Thoracic aorta (tissue), 2 donors: ENCODE results near the gene KIRREL2. TPM values are rescaled to one million over a fixed set of nuclear protein-coding genes. Genes with fewer than 3 reads are reported as not detected.
"Not testable (repeated sequence)": the region's sequence is repeated elsewhere in the genome, so short reads cannot be mapped to it uniquely, and the experiment has no call there.

Experiments
- ATAC-seq: fragments of 150-250 bp; one replicate; pipeline ENCODE4 v1.8.0; 2017; ENCODE audit warnings: low read depth; ENCODE audit not compliant: insufficient number of reproducible peaks, low FRiP score
- DNase-seq: peaks from one replicate; pipeline ENCODE4 v3.0.0-alpha.2; 2020; ENCODE audit warnings: low spot score
- H3K27ac ChIP-seq, 2 donors: fragments of 200-600 bp; sonication (generic); 1 replicate in 1 of 2; 2 replicates in 1 of 2; pipeline ENCODE4 v1.5.1; 2016; ENCODE audit warnings: mild to moderate bottlenecking in 2 of 2, moderate library complexity in 2 of 2
- H3K27me3 ChIP-seq: fragments of 200-600 bp; sonication (generic); replicated peaks from 2 replicates; pipeline ENCODE4 v1.6.0; 2016; ENCODE audit warnings: mild to moderate bottlenecking; ENCODE audit not compliant: insufficient read depth
- H3K36me3 ChIP-seq: fragments of 200-600 bp; sonication (generic); one replicate; pipeline ENCODE4 v1.5.1; 2016
- H3K4me1 ChIP-seq, 2 donors: fragments of 200-600 bp; sonication (generic); 1 replicate in 1 of 2; 2 replicates in 1 of 2; pipeline versions ENCODE4 v1.5.1 to v1.6.0; 2016; ENCODE audit warnings: low read depth in 2 of 2, mild to moderate bottlenecking in 1 of 2; ENCODE audit not compliant: control insufficient read depth in 1 of 2
- H3K4me3 ChIP-seq: fragments of 200-600 bp; sonication (generic); 2 replicates; pipeline ENCODE4 v1.5.1; 2016; ENCODE audit warnings: mild to moderate bottlenecking
- H3K9me3 ChIP-seq: fragments of 200-600 bp; sonication (generic); 2 replicates; pipeline ENCODE4 v1.5.1; 2016
- total RNA-seq, 2 donors: library from RNA; depleted of rRNA; stranded (reverse); fragments of >200 nt; gene quantifications; one replicate each; pipeline versions ENCODE4 v1.1.0 to v1.2.3, GENCODE V29; 2016
- TF ChIP-seq, protein P1 (sequence below): fragments of 200-600 bp; sonication (generic); IDR thresholded peaks from one replicate; pipeline ENCODE4 v1.5.1; 2019; ENCODE audit warnings: antibody characterized with exemption

KIRREL2 gene
- total RNA-seq, 2 donors from 2014 or later = 0.92 TPM; not detected in 1

DNA sequence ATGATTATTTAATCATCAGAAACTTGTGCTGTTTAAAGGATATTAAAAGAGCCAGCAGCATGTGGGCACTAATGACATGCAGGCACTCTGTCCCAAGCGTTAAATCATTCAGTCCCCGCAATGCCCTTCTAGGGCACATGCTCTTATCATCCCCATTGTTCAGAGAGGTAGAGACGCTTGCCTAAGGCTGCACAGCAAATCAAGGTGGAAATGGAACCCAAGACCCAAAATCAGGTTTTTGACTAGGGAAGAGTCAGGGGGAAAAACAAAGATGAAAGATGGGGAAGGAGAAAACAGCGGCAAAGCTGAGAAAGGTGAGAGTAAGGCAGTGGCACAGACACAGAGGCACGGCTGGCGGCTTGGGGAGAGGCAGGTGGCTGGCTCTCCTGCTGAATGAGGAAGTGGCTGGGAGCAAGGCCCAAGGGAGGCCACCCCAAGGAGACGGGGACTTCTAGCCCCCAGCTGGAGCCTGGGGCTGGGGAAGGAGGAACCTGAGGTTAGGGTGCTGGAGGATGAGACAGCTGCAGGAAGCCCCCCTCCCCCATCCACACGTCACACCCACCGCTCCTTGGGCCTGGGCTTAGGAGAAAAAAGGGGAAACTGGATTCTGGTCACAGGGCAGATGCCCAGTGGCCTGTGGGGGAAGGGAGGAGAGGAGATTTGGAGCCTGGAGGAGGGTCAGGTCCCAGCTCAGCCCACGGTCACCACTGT lies 52.4 kb downstream of the KIRREL2 start:
- ATAC-seq (no peak), DNase-seq (no peak)
- Histone ChIP-seq H3K9me3 (no peaks in the 10 kb centered on the region), H3K4me1 (peaks cover 0 to 3% of the 10 kb centered on the region in 2 donors), H3K27me3 (no peaks in the 10 kb centered on the region), H3K4me3 (peak overlapping the region; percentile 24), H3K27ac (peak overlapping the region; percentile 17 to 59), H3K36me3 (no peaks in the 10 kb centered on the region)
- TF ChIP-seq, protein P1, sequence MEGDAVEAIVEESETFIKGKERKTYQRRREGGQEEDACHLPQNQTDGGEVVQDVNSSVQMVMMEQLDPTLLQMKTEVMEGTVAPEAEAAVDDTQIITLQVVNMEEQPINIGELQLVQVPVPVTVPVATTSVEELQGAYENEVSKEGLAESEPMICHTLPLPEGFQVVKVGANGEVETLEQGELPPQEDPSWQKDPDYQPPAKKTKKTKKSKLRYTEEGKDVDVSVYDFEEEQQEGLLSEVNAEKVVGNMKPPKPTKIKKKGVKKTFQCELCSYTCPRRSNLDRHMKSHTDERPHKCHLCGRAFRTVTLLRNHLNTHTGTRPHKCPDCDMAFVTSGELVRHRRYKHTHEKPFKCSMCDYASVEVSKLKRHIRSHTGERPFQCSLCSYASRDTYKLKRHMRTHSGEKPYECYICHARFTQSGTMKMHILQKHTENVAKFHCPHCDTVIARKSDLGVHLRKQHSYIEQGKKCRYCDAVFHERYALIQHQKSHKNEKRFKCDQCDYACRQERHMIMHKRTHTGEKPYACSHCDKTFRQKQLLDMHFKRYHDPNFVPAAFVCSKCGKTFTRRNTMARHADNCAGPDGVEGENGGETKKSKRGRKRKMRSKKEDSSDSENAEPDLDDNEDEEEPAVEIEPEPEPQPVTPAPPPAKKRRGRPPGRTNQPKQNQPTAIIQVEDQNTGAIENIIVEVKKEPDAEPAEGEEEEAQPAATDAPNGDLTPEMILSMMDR = no peak

DNA sequence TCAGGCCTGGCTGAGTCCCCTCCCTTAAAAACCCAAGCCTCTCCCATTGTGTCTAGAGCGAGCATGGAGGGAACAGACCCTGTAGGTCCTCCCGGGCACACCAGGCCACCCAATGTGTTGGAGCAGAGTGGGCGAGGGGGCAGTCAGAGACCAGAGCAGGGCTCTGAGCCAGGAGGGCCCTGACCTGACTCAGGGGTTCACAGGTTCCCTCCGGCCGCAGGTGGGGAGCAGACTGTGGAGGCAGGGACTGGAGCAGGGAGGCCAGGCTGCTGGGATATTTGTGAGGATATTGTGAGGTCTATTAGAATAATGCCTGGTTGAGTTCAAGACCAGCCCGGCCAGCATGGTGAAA lies 52.9 kb downstream of the KIRREL2 start:
- Histone ChIP-seq H3K27ac (peak overlapping the region; percentile 17 to 31), H3K9me3 (no peaks in the 10 kb centered on the region), H3K4me3 (no peak overlapping the region), H3K4me1 (peaks cover 0 to 3% of the 10 kb centered on the region in 2 donors), H3K27me3 (no peaks in the 10 kb centered on the region), H3K36me3 (no peaks in the 10 kb centered on the region)
- ATAC-seq (no peak), DNase-seq (no peak)
- TF ChIP-seq, protein P1 = no peak

DNA sequence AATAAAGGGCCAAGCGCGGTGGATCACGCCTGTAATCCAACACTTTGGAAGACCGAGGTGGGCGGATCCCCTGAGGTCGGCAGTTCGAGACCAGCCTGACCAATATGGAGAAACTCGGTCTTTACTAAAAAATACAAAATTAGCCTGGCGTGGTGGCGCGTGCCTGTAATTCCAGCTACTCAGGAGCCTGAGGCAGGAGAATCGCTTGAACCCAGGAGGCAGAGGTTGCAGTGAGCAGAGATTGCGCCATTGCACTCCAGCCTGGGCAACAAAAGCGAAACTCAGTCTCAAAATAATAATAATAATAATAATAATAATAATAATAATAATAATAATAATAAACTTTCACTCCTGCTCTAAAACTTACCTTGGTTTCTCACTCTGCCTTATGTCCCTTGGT lies 53.6 kb downstream of the KIRREL2 start:
- not testable (repeated sequence) for H3K27me3 ChIP-seq, ATAC-seq, H3K36me3 ChIP-seq, H3K4me1 ChIP-seq, DNase-seq, H3K27ac ChIP-seq, H3K4me3 ChIP-seq, H3K9me3 ChIP-seq

DNA sequence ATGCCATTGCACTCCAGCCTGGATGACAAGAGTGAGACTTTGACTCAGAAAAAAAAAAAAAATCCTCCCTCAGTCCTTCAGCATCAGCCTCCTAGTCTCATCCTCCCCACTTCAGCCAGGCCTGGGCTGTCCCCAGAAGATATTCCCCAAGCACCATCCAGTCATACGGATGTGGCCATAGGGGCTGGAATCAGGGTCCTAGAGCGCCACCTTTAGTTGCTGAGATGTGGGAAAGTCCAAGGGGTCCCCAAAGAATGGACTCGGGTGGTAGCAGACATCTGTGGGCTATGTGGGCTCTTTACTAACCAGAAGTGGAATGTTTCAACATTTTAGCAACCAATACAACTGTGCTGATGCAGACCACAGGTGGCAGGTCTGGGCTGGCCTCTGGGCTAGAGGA lies 54.5 kb downstream of the KIRREL2 start:
- TF ChIP-seq, protein P1 = no peak
- H3K27ac ChIP-seq = no peak overlapping the region
- no peak for ATAC-seq

DNA sequence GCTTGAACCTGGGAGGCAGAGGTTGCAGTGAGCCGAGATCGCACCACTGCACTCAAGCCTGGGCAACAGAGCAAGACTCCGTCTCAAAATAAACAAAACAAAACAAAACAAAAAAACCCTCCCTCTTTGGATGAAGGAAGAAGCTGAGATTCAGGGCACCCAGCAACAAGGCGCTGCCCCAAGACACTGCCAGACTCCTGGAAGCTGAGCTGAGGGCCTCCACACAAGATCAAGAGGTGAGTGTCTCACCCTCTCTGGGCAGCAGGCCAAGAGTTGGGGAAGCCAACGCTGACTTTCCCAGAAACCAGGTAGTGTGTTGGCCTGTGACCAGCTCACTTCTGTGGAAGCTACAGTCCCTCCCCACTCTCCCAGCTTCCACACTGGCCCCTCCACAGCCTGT lies 55.1 kb downstream of the KIRREL2 start:
- Histone ChIP-seq H3K27me3 (no peaks in the 10 kb centered on the region), H3K9me3 (no peaks in the 10 kb centered on the region), H3K4me3 (no peak overlapping the region), H3K36me3 (no peaks in the 10 kb centered on the region), H3K4me1 (no peaks in the 10 kb centered on the region), H3K27ac (no peak overlapping the region)
- ATAC-seq (no peak), DNase-seq (no peak)
- TF ChIP-seq, protein P1 = no peak

More for the DNA sequence above, 54.5 kb downstream of the KIRREL2 start:
- H3K36me3 ChIP-seq = no peaks in the 10 kb centered on the region
- no peak for DNase-seq
- H3K4me3 ChIP-seq = no peak overlapping the region
- H3K9me3 ChIP-seq = no peaks in the 10 kb centered on the region
- peaks cover 0 to 3% of the 10 kb centered on the region in 2 donors for H3K4me1 ChIP-seq
- no peaks in the 10 kb centered on the region for H3K27me3 ChIP-seq

DNA sequence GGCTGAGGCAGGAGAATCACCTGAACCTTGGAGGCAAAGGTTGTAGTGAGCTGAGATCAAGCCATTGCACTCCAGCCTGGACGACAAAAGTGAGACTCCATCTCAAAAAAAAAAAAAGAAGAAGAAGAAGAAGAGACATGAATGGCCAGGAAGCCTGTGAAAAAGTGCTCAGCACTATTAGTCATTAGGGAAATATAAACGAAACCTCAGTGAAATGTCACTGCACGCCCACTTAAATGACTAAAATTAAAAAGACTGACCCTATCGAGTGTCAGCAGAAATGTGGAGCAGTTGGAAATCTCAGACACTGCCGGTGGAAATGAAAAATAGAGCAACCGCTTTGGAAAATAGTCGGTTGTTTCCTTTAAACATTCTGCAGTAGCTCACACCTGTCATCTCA lies 56.9 kb downstream of the KIRREL2 start:
- no peak overlapping the region for H3K4me3 ChIP-seq
- H3K4me1 ChIP-seq = no peaks in the 10 kb centered on the region
- ATAC-seq (no peak), DNase-seq (no peak)
- no peaks in the 10 kb centered on the region for H3K27me3 ChIP-seq
- H3K36me3 ChIP-seq = no peaks in the 10 kb centered on the region
- no peaks in the 10 kb centered on the region for H3K9me3 ChIP-seq
- no peak overlapping the region for H3K27ac ChIP-seq
- TF ChIP-seq, protein P1 = no peak
